Neural cell (in vitro differentiated cells): ENCODE measurements around the gene STAM2. TPM values are rescaled to one million over a fixed set of nuclear protein-coding genes. Genes with fewer than 3 reads are reported as not detected.

Experiments used
- H2AFZ ChIP-seq: fragments of 200-600, 300-800 bp; sonication (generic), shearing (Covaris generic); 2 replicates; pipeline ENCODE4 v1.6.0; 2014; ENCODE audit warnings: low read depth, mild to moderate bottlenecking, antibody characterized with exemption, low read length, moderate library complexity
- H3F3A ChIP-seq: fragments of 200-600 bp; shearing (Covaris generic); 2 replicates; pipeline ENCODE4 v1.6.1; 2016; ENCODE audit warnings: mild to moderate bottlenecking, moderate library complexity, mixed read lengths, antibody characterized with exemption, low read length; ENCODE audit not compliant: insufficient read depth, poor library complexity, severe bottlenecking
- H3K27ac ChIP-seq: fragments of 200-600, 300-800 bp; sonication (generic), shearing (Covaris generic); 2 replicates; pipeline ENCODE4 v1.5.1; 2014; ENCODE audit warnings: mild to moderate bottlenecking, low read length, moderate library complexity
- H3K27me3 ChIP-seq: fragments of 300-800, 200-600 bp; sonication (generic), shearing (Covaris generic); 2 replicates; pipeline ENCODE4 v1.6.0; 2014; ENCODE audit warnings: mild to moderate bottlenecking, low read depth, low read length, moderate library complexity; ENCODE audit not compliant: insufficient read depth
- H3K36me3 ChIP-seq: fragments of 300-800, 200-600 bp; sonication (generic), shearing (Covaris generic); 2 replicates; pipeline ENCODE4 v1.5.1; 2014; ENCODE audit warnings: mild to moderate bottlenecking, antibody characterized with exemption, low read length, moderate library complexity; ENCODE audit not compliant: insufficient read depth
- H3K4me2 ChIP-seq: fragments of 300-800, 200-600 bp; sonication (generic), shearing (Covaris generic); 2 replicates; pipeline ENCODE4 v1.6.0; 2014; ENCODE audit warnings: mild to moderate bottlenecking, low read length
- H3K4me3 ChIP-seq: fragments of 300-800, 200-600 bp; sonication (generic), shearing (Covaris generic); 2 replicates; pipeline ENCODE4 v1.5.1; 2014; ENCODE audit warnings: mild to moderate bottlenecking, low read length, moderate library complexity
- H3K79me2 ChIP-seq: fragments of 200-600 bp; shearing (Covaris generic); replicated peaks from 2 replicates; pipeline ENCODE4 v1.6.0; 2014; ENCODE audit warnings: mild to moderate bottlenecking, low read length, moderate library complexity; ENCODE audit not compliant: insufficient read depth
- H3K9ac ChIP-seq: fragments of 300-800, 200-600 bp; sonication (generic), shearing (Covaris generic); 2 replicates; pipeline ENCODE4 v1.6.1; 2016; ENCODE audit warnings: mild to moderate bottlenecking, low read length, mixed read lengths
- H3K9me2 ChIP-seq: fragments of 200-600 bp; shearing (Covaris generic); 2 replicates; pipeline ENCODE4 v1.6.1; 2016; ENCODE audit warnings: mild to moderate bottlenecking, low read length, mixed read lengths; ENCODE audit not compliant: insufficient read depth
- H3K9me3 ChIP-seq: fragments of 200-600, 300-800 bp; sonication (generic), shearing (Covaris generic); 2 replicates; pipeline ENCODE4 v1.6.1; 2016; ENCODE audit warnings: mild to moderate bottlenecking, mixed run types, low read length, moderate library complexity, mixed read lengths
- H4K20me1 ChIP-seq: fragments of 200-600 bp; shearing (Covaris generic); 2 replicates; pipeline ENCODE4 v1.6.1; 2016; ENCODE audit warnings: mild to moderate bottlenecking, mixed run types; ENCODE audit not compliant: insufficient read depth
- CTCF ChIP-seq: fragments of 450-650 bp; IDR thresholded peaks from 2 replicates; pipeline ENCODE4 v1.5.1; 2014; ENCODE audit warnings: antibody characterized with exemption, mild to moderate bottlenecking, moderate library complexity; ENCODE audit not compliant: poor library complexity, severe bottlenecking
- EP300 ChIP-seq: fragments of 450-650 bp; conservative IDR thresholded peaks from 2 replicates; pipeline ENCODE4 v1.6.1; 2014; ENCODE audit warnings: antibody characterized with exemption, mild to moderate bottlenecking, moderate library complexity; ENCODE audit not compliant: poor library complexity, severe bottlenecking
- EZH2 ChIP-seq: fragments of 200-600, 300-800 bp; shearing (Covaris generic), sonication (generic); IDR thresholded peaks from 2 replicates; pipeline ENCODE4 v1.6.1; 2014; ENCODE audit warnings: antibody characterized with exemption, low read length, borderline replicate concordance, mild to moderate bottlenecking; ENCODE audit not compliant: insufficient read depth, poor library complexity, severe bottlenecking
- MXI1 ChIP-seq: fragments of 450-650 bp; conservative IDR thresholded peaks from 2 replicates; pipeline ENCODE4 v1.6.1; 2014; ENCODE audit warnings: antibody characterized with exemption, mild to moderate bottlenecking; ENCODE audit not compliant: poor library complexity, severe bottlenecking
- POLR2AphosphoS5 ChIP-seq: IDR thresholded peaks from 2 replicates; pipeline ENCODE4 v1.6.1; 2012
- RAD21 ChIP-seq: fragments of 450-650 bp; conservative IDR thresholded peaks from 2 replicates; pipeline ENCODE4 v1.6.1; 2014; ENCODE audit warnings: antibody characterized with exemption, mild to moderate bottlenecking, moderate library complexity
- SMC3 ChIP-seq: fragments of 450-650 bp; conservative IDR thresholded peaks from 2 replicates; pipeline ENCODE4 v1.6.1; 2014; ENCODE audit warnings: antibody characterized with exemption, mild to moderate bottlenecking, moderate library complexity; ENCODE audit not compliant: poor library complexity
- TAF1 ChIP-seq: IDR thresholded peaks from 2 replicates; pipeline ENCODE4 v1.6.1; 2012; ENCODE audit warnings: low read depth
- polyA plus RNA-seq: library from polyadenylated mRNA; depleted of rRNA; stranded (reverse); fragments of >200 nt; gene quantifications from 2 replicates; pipeline ENCODE4 v1.2.3, GENCODE V29; 2014
- TF ChIP-seq, protein P1 (sequence below): IDR thresholded peaks from 2 replicates; pipeline ENCODE4 v1.6.1; 2012; ENCODE audit warnings: borderline replicate concordance

STAM2 gene
- polyA plus RNA-seq, 1 donor from 2014 or later: 47.5 TPM

DNA sequence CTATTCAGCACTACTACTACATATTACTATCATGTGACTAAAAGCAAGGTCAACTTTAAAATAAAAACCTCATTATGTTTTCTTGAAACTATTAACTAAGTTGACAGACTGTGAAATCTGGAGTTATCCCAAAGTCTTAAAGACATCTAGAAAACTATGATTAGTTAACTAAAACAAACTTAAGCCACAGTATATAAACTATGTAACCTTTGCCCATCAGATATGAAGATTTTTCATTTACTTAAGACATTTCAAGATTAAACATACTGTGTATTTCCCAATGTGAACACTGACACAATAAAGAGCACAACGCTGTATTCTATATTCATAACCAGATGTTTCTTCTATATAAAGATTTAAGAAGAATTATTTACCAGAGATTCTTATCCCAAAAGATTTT, 43.3 kb downstream of the STAM2 start:
- Histone ChIP-seq H3K4me3 (no peak overlapping the region), H3F3A (no peaks in the 10 kb centered on the region)
- TF ChIP-seq POLR2AphosphoS5 (no peak), CTCF (no peak), TAF1 (no peak), SMC3 (no peak), EZH2 (no peak), EP300 (no peak), MXI1 (no peak), RAD21 (no peak)
- TF ChIP-seq, protein P1, sequence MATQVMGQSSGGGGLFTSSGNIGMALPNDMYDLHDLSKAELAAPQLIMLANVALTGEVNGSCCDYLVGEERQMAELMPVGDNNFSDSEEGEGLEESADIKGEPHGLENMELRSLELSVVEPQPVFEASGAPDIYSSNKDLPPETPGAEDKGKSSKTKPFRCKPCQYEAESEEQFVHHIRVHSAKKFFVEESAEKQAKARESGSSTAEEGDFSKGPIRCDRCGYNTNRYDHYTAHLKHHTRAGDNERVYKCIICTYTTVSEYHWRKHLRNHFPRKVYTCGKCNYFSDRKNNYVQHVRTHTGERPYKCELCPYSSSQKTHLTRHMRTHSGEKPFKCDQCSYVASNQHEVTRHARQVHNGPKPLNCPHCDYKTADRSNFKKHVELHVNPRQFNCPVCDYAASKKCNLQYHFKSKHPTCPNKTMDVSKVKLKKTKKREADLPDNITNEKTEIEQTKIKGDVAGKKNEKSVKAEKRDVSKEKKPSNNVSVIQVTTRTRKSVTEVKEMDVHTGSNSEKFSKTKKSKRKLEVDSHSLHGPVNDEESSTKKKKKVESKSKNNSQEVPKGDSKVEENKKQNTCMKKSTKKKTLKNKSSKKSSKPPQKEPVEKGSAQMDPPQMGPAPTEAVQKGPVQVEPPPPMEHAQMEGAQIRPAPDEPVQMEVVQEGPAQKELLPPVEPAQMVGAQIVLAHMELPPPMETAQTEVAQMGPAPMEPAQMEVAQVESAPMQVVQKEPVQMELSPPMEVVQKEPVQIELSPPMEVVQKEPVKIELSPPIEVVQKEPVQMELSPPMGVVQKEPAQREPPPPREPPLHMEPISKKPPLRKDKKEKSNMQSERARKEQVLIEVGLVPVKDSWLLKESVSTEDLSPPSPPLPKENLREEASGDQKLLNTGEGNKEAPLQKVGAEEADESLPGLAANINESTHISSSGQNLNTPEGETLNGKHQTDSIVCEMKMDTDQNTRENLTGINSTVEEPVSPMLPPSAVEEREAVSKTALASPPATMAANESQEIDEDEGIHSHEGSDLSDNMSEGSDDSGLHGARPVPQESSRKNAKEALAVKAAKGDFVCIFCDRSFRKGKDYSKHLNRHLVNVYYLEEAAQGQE: no peak

DNA sequence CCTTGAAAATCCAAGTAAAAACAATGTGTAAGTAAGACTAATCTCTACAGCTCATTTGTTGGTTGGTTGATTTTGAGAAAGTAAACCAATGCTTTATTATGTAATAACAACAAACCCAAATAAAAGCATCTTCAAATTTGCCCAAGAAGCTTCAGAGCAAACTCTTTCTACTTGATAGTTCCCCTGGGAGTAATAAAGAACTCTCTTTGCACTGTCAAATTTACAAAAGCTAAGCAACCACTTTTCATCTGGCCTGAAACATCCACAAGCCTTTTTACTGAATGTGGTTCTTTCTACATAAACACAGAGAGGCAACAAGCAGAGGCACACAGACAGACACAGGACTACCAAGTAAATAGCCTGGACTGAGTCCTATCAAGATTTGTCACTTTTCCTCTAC, 47.9 kb downstream of the STAM2 start:
- Histone ChIP-seq H3K9me2 (no peaks in the 10 kb centered on the region), H3K4me2 (no peak overlapping the region), H3K27ac (no peak overlapping the region), H2AFZ (no peak overlapping the region), H3K9me3 (no peaks in the 10 kb centered on the region), H4K20me1 (no peaks in the 10 kb centered on the region), H3K27me3 (no peaks in the 10 kb centered on the region), H3K4me3 (no peak overlapping the region), H3K79me2 (no peaks in the 10 kb centered on the region), H3F3A (no peaks in the 10 kb centered on the region), H3K36me3 (no peaks in the 10 kb centered on the region), H3K9ac (no peak overlapping the region)
- TF ChIP-seq POLR2AphosphoS5 (no peak), MXI1 (no peak), EZH2 (no peak), SMC3 (no peak)
- TF ChIP-seq, protein P1: no peak

More for the DNA sequence above, 43.3 kb downstream of the STAM2 start:
- Histone ChIP-seq H3K9ac (no peak overlapping the region), H3K27me3 (no peaks in the 10 kb centered on the region), H4K20me1 (no peaks in the 10 kb centered on the region), H3K4me2 (no peak overlapping the region), H3K9me3 (no peaks in the 10 kb centered on the region), H3K36me3 (no peaks in the 10 kb centered on the region), H3K9me2 (no peaks in the 10 kb centered on the region), H3K79me2 (no peaks in the 10 kb centered on the region), H3K27ac (no peak overlapping the region), H2AFZ (no peak overlapping the region)
